ENCODE measurements around the gene STARD3NL.
"Not testable (repeated sequence)": the region's sequence is repeated elsewhere in the genome, so short reads cannot be mapped to it uniquely, and the experiment has no call there.

DNA sequence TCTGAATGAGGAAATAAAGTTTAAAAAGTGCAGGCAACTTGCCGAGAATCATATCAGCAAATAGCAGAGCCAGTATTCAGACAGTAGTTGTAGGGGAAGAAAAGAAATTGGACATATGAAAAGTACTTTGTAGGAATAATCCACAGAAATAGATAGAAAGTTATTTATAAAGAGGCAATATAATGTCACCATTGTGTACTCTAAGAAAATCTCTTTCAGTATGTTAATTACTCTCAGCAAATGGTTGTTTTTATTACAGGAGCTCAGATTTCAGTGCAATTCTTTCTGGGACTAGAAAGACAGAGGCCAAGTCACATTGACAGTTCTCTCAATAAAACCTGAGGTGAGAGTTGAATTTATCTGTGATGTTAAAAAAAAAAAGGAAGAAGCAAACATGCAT, 85.2 kb downstream of the STARD3NL start:
- TF ChIP-seq, protein P1, sequence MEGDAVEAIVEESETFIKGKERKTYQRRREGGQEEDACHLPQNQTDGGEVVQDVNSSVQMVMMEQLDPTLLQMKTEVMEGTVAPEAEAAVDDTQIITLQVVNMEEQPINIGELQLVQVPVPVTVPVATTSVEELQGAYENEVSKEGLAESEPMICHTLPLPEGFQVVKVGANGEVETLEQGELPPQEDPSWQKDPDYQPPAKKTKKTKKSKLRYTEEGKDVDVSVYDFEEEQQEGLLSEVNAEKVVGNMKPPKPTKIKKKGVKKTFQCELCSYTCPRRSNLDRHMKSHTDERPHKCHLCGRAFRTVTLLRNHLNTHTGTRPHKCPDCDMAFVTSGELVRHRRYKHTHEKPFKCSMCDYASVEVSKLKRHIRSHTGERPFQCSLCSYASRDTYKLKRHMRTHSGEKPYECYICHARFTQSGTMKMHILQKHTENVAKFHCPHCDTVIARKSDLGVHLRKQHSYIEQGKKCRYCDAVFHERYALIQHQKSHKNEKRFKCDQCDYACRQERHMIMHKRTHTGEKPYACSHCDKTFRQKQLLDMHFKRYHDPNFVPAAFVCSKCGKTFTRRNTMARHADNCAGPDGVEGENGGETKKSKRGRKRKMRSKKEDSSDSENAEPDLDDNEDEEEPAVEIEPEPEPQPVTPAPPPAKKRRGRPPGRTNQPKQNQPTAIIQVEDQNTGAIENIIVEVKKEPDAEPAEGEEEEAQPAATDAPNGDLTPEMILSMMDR (IDR thresholded peaks at IDR 0.05): not testable (repeated sequence)
- TF ChIP-seq POLR2A (IDR thresholded peaks at IDR 0.05): not testable (repeated sequence)
